ENCODE results near the gene MFAP5.
"Not testable (repeated sequence)": the region's sequence is repeated elsewhere in the genome, so short reads cannot be mapped to it uniquely, and the experiment has no call there.

MFAP5 gene

DNA sequence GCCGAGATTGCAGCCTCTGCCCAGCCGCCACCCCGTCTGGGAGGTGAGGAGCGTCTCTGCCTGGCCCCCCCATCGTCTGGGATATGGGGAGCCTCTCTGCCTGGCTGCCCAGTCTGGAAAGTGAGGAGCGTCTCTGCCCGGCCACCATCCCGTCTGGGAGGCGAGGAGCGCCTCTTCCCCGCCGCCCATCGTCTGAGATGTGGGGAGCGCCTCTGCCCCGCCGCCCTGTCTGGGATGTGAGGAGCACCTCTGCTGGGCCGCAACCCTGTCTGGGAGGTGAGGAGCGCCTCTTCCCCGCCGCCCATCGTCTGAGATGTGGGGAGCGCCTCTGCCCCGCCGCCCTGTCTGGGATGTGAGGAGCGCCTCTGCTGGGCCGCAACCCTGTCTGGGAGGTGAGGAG is 37.9 kb downstream of the MFAP5 start:
- DNase-seq, result not testable (repeated sequence)

DNA sequence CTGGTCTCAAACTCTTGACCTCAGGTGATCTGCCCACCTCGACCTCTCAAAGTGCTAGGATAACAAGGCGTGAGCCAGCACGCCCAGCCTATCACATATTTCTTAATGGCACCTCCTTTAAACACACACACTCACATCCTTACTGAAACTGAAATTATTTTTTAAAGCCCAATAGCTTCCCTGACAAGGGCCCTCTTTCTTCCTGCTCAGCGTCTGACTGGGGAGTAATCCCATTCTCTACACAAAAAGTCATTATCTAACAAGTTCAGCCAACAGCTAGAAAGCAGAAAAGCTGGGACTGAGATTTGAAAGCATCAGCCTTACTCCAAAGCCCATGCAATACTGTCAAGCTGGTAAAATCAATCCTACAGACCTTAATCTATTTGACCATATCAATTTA is 40.0 kb downstream of the MFAP5 start:
- no peak for DNase-seq

DNA sequence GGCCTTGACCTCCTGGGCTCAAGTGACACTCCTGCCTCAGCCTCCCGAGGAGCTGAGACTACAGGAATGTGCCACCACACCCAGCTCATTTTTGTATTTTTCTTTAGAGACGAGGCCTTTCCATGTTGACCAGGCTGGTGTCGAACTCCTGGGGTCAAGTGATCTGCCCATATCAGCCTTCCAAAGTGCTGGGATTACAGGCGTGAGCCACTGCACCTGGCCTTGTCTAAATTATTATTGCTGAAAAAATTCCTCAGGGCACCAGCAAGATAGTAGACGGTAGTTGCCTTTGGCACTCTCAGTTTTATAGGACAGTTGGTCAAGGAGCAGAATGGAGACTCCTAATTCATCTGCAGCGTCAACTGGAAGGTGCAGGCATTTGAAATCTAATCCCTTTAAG is 47.4 kb downstream of the MFAP5 start:
- DNase-seq, result no peak

DNA sequence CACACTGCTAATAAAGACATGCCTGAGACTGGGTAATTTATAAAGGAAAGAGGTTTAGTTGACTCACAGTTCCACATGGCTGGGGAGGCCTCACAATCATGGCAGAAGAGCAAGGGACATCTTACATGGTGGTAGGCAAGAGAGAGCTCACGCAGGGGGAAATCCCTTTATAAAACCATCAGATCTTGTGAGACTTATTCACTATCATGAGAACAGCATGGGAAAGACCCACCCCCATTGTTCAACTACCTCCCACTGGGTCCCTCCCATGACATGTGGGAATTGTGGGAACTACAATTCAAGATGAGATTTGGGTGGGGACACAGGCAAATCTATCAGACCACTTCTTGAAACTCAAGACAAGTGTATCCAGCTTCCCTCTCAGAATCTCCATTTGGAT is 48.7 kb downstream of the MFAP5 start:
- not testable (repeated sequence) for DNase-seq

DNA sequence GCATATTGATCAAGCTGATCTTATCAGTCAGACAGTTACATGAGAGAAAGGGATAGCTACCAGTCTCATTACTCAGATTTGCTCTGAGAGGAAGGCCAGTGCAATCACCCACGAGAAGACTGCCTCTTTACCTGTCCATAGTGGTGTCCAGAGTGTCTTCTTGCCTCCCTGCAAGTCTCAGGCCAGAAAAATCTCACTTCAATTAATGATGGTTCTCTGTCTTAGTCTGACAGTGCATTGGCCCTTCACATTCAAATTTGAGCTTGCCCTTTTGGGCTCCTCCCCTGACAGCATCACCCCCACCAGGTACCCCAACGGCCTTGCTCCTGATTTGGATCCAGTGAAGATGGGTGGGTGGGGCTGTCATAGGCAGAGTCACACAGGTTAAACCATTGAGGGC is 50.0 kb downstream of the MFAP5 start, which contains the start of gene AICDA:
AICDA (minus strand) TSS at position 231 of the 400 bp plus-strand sequence; CDS start at position 139, 92 bp downstream.
- DNase-seq, result no peak

DNA sequence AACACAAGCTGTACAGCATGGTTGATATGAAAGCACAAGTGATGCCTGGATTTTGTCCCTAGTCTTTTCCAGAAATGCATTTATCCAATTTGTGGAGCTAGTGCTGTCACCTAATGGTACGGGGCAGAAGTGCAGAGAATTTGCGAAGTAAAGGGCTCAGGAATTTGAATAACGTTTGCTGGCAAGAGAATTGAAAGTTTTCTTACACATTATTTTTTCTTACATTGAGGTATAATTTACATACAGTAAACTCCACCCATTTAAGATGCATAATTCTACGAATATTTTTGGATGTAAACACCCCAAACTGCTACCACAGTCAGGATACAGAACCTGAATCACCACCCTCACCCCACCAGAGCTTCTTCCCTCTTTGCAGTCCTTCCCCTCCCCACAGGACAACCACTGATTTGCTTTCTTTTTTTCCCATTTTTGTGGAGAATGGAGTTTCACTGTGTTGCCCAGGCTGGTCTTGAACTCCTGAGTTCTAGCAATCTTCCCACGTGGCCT is 53.5 kb downstream of the MFAP5 start:
- DNase-seq, result no peak

DNA sequence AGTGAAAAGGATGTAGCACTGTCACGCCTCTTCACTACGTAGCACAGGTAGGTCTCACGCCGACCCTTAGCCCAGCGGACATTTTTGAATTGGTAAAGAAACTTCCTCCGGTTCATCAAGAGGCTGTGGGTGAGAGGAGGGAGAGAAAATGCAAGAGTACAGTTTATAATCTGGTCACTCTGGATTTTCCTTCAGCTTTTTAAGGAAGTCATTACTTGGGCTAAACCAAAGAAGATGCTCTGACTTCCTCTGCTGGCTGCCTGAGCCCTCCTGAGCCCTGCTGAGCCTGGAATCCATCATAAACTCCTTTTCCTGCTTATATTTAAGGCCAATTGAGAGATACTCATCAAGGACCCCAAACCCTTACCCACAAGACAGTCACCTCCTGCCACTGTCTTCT is 55.7 kb downstream of the MFAP5 start:
- DNase-seq, result no peak

DNA sequence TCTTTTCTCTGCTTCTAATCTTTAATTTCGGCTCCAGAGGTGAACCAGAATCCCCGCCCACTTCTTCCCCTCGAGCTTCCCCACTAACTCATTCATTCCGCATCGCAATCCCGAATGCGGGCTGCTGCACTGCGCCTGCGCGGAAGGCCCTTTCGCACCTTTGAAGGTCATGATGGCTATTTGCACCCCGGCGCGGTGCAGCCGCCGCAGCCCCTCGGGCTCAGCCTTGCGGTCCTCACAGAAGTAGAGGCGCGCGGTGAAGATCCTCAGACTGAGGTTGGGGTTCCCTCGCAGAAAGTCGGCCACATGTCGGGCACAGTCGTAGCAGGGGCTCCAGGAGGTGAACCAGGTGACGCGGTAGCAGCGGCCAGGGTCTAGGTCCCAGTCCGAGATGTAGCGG is 57.6 kb downstream of the MFAP5 start:
- no peak for DNase-seq

DNA sequence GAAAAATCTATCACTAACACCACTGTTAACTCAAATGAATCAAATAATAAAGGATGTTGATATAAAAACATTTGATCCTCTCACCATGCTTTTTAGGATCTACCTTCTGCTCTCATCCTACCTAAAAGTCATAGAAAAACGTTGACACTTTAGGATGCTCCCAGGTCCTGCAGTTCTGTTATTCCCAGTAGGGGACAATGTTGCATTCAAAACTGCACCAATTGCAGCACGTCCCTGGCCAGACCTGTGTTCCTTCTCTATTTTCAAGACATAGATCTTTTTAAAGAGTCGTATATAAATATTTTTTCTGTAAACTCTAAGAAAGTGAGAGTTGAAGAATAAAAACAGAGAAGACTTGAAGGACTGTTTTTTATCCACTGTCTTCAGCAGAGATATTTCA is 58.8 kb downstream of the MFAP5 start:
- DNase-seq, result no peak

DNA sequence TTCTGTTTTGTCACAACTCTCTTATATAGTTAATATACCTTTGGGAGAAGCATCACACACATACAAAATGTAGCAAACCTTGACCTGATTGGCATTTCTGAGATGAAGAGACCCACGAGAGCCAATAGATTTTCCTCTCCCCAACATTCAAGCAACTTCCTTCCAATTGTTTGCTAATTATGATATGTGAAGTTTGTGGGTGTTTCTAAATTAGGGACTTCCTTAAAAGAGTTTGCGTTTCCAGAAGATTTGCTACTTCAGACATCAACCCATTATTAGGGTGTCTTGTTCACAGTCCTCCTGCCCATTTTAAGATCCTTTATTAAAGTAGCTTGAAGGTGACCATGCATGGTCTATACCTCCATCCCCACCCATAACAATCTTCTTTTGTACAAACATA is 59.3 kb downstream of the MFAP5 start:
- no peak for DNase-seq

DNA sequence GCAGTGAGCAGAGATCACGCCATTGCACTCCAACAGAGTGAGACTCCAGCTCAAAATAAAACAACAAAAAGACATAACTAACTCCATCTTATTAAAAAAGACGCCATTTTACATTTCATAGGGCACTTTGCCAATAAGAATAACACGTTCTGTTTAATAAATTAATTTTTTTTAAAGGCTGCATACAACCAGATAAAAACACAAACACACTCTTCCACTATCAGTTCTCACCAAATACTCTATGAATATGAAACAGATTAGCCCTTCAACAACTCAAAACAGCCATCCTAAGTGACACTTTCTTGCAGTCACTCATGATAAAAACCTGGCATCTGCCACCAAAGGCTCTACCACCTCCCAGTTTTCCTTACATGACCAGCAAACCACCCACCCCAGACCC is 66.1 kb downstream of the MFAP5 start:
- no peak for DNase-seq

Data from DMS79 (cell line).